Erythroblast (primary cell): ENCODE results near the gene BMPER.
"Not testable (repeated sequence)": the region's sequence is repeated elsewhere in the genome, so short reads cannot be mapped to it uniquely, and the experiment has no call there.

Experiments
- DNase-seq, 2 experiments: peaks; one replicate each; lab custom pipeline; 2025; lab: John Stamatoyannopoulos, UW
- GATA1 ChIP-seq: IDR thresholded peaks from 2 replicates; pipeline ENCODE4 v1.6.1; 2011; ENCODE audit warnings: low read depth, mild to moderate bottlenecking, control low read depth, low read length, moderate library complexity
- POLR2A ChIP-seq: IDR thresholded peaks from 2 replicates; pipeline ENCODE4 v1.6.1; 2011; ENCODE audit warnings: mild to moderate bottlenecking, low read length

Gene BMPER

DNA sequence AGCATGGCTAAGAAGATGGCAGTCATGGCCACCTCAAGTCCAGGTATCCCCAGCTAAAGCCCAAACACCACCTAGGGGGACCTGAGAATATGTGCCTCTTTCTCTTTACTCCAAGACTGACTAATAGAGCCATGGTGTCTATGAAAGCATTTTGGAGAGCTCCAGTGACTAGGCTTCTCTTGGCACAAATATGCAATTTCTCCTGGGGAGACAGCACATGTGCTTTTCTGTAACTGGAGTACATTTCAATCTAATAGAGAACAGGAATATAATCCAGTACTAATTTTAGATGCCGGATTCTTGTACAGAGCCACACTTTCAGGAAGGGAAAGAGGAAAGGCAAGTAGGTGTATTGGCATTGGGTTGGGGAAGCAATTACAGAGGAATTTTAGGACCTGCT lies 260.1 kb downstream of the BMPER start:
- TF ChIP-seq GATA1 (no peak), POLR2A (no peak)
- no peak for DNase-seq

DNA sequence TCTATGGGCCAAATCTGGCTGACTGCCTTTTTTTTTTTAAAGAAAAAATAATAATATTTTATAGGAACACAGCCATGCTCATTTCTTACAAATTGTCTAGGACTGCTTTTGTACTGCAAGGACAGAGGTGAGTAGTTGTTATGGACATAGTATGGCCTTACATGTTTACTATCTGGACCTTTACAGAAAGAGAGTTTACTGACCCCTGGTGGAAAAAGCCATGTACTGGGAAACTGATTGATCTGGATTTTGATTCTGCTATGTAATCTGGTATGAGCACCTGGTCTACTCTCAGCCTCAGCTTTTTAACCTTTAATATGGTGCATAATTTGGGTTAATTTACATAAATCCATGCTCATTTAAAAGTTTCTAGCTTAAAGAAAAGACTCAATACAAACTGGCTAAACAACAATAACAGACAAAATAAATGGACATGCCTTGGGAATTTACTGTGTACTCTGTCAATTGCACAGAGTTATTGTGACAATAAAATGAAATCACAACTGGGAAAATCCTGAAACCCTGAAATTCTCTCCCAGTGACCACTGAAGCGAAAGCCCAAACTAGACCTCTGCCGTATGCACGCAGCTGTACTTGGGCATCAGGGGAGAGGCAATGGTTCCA lies 260.7 kb downstream of the BMPER start:
- peak; percentile 12 to 22 for DNase-seq
- TF ChIP-seq POLR2A: no peak
- TF ChIP-seq GATA1: no peak

DNA sequence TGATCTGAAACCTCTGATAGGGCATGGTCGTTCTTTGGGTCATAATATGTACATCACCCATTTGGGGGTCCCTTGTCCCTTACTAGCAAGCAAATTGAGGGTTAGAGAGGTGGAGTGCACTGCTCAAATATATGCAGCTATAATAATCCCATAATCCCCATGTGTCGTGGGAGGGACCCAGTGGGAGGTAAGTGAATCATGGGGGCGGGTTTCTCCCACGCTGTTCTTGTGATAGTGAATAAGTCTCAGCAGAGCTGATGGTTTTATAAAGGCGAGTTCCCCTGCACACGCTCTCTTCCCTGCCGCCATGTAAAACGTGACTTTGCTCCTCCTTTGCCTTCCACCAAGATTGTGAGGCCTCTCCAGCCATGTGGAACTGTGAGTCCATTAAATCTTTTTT lies 262.7 kb downstream of the BMPER start:
- no peak for DNase-seq
- TF ChIP-seq GATA1 (no peak), POLR2A (no peak)

DNA sequence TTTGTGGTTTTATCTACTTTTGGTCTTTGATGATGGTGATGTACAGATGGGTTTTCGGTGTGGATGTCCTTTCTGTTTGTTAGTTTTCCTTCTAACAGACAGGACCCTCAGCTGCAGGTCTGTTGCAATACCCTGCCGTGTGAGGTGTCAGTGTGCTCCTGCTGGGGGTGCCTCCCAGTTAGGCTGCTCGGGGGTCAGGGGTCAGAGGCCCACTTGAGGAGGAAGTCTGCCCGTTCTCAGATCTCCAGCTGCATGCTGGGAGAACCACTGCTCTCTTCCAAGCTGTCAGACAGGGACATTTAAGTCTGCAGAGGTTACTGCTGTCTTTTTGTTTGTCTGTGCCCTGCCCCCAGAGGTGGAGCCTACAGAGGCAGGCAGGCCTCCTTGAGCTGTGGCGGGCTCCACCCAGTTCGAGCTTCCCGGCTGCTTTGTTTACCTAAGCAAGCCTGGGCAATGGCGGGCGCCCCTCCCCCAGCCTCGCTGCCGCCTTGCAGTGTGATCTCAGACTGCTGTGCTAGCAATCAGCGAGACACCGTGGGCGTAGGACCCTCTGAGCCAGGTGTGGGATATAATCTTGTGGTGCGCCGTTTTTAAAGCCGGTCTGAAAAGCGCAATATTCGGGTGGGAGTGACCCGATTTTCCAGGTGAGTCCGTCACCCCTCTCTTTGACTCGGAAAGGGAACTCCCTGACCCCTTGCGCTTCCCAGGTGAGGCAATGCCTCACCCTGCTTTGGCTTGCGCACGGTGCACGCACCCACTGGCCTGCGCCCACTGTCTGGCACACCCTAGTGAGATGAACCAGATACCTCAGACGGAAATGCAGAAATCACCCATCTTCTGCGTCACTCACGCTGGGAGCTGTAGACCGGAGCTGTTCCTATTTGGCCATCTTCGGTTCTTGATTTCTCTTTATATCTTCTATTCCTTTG lies 269.6 kb downstream of the BMPER start:
- not testable (repeated sequence) for DNase-seq

DNA sequence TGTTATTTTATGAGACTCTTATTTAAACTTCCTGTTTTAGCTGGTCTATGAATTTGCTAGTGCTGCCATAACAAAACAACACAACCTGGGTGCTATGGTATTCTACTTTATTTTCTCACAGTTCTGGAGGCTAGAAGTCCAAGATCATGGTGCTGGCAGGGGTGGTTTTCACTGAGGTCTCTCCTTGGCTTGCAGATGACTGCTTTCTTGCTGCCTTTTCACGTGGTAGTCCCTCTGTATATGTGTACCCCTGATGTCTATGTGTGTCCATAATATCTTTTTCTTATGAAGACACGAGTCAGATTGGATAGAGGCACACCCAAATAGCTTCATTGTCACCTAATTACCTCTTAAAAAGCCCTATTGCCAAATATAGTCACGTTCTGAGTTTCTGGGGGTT lies 270.5 kb downstream of the BMPER start:
- TF ChIP-seq POLR2A (no peak), GATA1 (no peak)

DNA sequence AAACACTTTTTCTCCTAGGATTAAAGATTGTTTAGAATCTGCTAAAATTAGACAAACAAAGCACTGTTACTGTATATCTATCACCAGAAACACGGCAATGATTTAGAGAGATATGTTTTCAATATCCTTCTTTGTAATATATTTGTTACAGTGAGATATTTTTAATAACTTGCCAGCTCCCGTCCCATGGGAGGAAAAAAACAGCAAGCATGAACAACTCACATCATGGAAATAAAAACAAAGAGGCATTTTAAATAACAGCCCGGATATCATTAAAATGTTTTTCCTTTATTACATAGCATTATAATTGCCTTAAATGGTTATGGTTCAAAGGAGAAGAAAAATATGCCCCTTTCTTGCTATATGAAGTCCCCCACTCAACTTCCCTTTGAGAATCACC lies 272.1 kb downstream of the BMPER start:
- DNase-seq: no peak
- TF ChIP-seq GATA1 (no peak), POLR2A (no peak)

More for the DNA sequence above, 270.5 kb downstream of the BMPER start:
- DNase-seq: no peak

DNA sequence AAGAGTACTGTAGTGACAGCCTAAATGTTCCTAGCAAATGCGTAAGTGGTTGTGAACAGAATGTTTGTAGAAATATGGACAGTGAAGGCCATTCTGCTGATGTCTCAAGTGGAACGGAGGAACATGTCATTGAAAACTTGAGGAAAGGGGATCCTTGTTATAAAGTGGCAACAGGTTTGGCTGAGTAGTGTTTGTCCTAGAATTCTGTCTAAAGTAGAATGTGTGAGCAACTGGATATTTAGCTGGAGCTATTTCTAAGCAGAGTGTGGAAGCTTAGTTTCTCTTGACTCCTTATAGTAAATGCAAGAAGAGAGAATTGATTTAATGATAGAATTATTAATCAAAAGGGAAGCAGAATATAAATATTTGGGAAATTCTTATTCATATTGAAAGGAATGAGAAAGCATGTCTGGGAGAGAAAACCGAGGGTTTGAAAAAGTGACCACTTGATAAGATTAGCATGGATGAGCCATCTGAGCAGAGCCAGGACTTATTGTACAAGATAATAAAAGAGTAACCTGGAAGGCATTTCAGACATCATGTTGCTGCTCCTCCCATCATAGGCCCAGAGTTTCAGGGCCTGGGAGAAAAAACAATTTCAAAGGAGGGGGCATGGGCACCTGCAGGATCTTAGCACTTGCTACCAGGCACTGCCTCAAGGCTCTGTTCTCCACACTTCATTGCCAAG lies 276.1 kb downstream of the BMPER start:
- no peak for DNase-seq
- TF ChIP-seq GATA1 (no peak), POLR2A (no peak)

DNA sequence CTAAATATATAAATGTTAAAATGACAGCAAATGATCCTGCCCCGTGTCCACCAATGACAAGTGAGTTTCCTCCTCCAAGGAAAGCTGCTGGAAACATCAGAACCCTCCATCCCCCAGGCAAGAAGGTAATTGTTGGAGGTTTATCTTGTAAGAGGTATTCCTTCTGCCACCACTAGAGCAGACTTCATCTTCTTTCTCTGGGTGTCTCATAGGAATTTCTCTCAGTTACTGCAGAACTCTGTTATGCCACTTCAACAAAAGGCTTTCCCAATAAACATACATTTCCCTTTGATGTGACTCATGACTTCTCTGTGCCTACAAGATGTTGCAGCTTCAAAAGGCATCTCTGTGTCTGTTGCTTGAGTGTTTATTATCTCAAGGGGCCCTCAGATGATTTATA lies 279.1 kb downstream of the BMPER start:
- TF ChIP-seq GATA1: no peak
- TF ChIP-seq POLR2A: no peak
- no peak for DNase-seq

DNA sequence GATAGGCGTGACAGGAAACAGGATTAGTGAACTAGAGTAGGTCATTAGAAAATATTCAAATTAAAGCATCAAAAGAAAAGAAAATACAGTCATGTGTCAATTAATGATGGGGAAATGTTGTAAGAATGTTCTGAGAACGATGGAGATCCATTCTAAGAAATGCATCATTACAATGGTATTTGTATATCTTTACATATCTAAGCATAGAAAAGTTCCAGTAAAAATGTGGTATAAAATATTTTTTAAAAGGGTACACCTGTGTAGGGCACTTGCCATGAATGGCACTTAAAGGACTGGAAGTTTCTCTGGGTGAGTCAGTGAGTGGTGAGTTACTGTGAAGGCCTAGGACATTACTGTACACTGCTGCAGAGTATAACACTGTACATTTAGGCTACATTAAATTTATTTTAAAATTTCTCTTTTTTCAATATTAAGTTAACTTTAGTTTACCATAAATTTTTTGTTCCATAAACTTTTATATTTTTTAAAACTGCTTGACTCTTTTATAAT lies 282.5 kb downstream of the BMPER start:
- no peak for DNase-seq
- TF ChIP-seq GATA1 (no peak), POLR2A (no peak)

DNA sequence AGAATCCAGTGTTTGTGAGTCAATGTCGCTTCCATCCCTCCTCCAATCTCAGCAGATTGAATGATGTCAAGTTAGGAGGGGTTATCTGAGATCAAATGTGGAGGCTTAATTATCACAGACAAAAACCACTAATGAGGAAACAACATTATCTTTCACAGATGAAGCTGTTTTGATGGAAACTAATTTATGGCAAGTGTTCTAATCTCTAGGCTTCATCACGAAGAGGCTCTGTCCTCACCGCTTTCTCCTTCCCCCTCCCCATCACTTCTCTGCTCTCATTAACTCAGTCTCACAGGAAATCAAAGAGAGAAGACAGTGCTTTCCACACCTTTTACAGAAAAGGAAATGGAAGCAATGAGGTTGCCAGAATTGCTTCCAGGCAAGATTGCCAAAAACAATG lies 283.7 kb downstream of the BMPER start:
- TF ChIP-seq POLR2A (no peak), GATA1 (no peak)
- DNase-seq: no peak

DNA sequence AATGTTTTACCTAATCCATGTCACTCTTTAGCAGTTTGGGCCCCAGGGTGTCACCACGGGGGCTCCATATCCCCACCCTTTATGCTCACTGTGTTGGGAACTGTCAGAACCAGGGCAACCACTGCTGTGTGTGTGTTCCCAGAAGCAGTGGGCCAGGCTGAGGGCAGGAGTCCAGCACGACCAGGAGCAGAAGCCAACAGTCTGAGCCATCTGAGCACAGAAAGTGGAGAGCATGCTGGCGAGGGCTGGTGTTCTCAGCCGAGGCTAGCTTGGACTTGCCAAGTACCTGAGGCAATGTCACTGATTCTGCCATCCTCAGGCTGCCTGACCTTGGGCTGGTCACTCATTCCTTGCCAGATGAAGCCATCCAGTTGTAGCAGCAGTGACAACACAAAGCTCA lies 285.0 kb downstream of the BMPER start:
- no peak for DNase-seq
- TF ChIP-seq POLR2A: no peak
- no peak for TF ChIP-seq GATA1

DNA sequence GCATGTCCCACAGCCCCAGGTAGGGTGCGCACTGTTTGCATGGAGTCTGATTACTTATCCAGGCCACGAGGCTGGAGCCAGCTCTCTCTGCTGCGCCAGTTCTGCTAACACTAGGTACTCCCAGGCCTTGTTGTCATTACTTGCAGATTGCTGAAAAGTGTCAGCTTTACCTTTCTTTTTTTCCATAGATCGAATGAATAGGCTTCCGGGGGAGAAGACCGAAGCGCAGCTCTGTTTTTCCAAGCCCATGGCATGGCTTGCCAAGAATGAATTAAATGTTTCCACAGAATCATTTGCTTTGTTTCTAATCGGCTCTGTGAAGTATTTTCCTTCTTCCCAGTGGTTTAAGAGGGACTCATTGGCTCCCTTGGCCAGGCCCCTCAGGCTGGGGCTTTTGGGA lies 285.8 kb downstream of the BMPER start:
- DNase-seq: no peak

DNA sequence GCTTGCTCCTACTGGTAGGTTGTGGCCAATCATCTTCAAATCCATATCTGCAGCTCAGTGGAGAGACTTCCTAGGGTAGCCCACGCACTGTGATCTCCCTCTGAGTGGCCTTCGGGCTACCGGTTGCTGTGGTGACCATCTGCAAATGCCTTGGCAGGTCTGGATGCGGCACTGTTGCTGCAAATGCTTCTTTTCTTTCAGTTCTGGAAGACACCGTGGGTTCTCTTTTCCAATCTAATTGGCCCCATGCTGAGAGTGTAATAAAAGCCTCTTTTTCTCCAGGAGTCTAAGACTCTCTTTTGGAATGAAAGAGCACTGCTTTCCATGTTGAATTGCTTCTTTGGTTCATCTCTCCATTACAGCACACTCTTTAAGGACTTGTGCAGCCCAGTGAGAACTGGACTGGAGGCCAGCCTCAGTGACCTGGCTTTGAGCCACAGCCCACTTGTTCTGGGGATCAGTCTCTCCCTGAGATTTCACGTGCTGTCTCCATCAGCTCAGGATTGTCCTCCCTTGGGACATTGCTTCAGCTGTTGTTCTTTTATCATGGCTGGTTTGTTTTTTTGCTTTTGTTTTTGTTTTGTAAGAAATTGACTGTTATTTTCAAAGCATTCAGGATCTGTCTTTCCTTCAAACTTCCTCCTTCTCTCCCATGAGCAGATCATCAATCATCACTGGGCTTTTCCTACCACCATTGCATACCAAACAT lies 286.6 kb downstream of the BMPER start:
- DNase-seq: no peak
- TF ChIP-seq POLR2A (no peak), GATA1 (no peak)

More for the DNA sequence above, 285.8 kb downstream of the BMPER start:
- TF ChIP-seq GATA1: no peak
- TF ChIP-seq POLR2A: no peak

DNA sequence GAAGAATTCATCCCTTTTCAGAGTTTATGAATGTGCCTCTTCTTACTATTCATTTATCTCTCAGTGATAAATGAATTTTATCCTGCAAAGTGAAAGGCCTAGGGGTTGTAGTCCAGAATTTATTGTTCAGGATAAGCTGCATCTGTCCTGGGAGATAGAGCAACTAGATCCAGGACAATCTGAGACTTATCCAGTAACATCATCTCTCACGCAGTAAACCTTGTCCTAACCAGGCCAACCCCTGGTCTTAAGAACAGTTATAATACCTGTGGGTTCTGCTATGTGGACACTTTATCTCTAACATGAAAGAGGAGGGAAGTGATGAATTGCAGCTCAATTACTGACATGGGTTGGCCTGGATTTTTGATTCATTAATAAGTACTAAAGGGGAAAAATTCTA lies 287.6 kb downstream of the BMPER start:
- TF ChIP-seq POLR2A (no peak), GATA1 (no peak)
- DNase-seq: no peak
